ENCODE measurements around the gene ZC3H4.

Gene ZC3H4

GRCh38 chr19:47047763-47048405, 65.7 kb downstream of the ZC3H4 start:
- DNase-seq (ENCODE audit: low spot score), result peak; percentile 90

- no peak for DNase-seq (ENCODE audit: low spot score)
Measured at GRCh38 chr19:47047272-47047762, 66.3 kb downstream of the ZC3H4 start.

GRCh38 chr19:47045867-47046470, 67.6 kb downstream of the ZC3H4 start:
- DNase-seq (ENCODE audit: low spot score), result no peak

- DNase-seq (ENCODE audit: low spot score), result no peak
Measured at GRCh38 chr19:47044946-47045866, 68.4 kb downstream of the ZC3H4 start.

- DNase-seq (ENCODE audit: low spot score), result no peak
Measured at GRCh38 chr19:47040869-47041268, 72.7 kb downstream of the ZC3H4 start.

GRCh38 chr19:47039239-47039874, 74.2 kb downstream of the ZC3H4 start:
- DNase-seq (ENCODE audit: low spot score), result no peak

- no peak for DNase-seq (ENCODE audit: low spot score)
Measured at GRCh38 chr19:47037766-47038165, 75.8 kb downstream of the ZC3H4 start.

- peak; percentile 58 for DNase-seq (ENCODE audit: low spot score)
Measured at GRCh38 chr19:47036097-47036651, 77.4 kb downstream of the ZC3H4 start.

GRCh38 chr19:47035127-47036096, 78.2 kb downstream of the ZC3H4 start:
- DNase-seq (ENCODE audit: low spot score), result peak; percentile 95

- peak; percentile 74 for DNase-seq (ENCODE audit: low spot score)
Measured at GRCh38 chr19:47032171-47032811, 81.3 kb downstream of the ZC3H4 start.

GRCh38 chr19:47028195-47028601, 85.4 kb downstream of the ZC3H4 start:
- no peak for DNase-seq (ENCODE audit: low spot score)

- no peak for DNase-seq (ENCODE audit: low spot score)
Measured at GRCh38 chr19:47027586-47028088, 85.9 kb downstream of the ZC3H4 start.

DNA sequence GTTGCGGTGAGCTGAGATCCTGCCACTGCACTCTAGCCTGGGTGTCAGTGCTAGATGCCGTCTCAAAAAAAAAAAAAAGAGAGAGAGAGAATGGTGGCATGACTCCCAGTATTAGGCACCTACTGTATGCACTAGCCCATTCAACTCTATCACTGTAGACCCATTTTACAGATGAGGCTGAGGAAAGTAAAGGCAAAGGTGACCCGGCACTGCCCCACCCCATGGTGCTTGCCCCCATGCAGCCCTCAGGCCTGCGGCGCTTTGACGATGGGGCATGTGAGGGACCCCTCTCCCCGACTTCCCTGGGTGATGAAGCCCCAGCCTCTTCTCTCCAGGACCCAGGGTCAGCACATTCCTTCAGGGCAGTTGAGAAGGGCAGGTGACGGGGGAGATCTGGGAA, 86.7 kb downstream of the ZC3H4 start:
- DNase-seq (ENCODE audit: low spot score), result no peak

DNA sequence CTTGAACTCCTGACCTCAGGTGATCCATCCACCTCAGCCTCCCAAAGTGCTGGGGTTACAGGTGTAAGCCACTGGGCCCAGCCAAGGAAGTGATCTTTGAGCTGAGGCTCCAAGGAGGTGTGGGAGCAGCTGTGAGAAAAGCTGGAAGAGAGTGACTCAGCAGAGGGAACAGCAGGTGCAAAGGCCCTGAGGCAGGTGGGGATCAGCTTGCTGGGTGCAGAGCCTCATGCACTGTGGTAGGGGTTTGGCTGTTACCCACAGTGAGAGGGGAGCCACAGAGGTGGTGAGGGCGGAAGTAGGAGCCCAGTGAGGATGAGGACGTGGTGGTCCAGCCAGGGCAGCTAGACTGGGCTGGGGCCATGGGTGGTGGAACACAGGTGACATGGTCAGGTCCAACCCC, 87.4 kb downstream of the ZC3H4 start:
- peak; percentile 24 for DNase-seq (ENCODE audit: low spot score)

DNA sequence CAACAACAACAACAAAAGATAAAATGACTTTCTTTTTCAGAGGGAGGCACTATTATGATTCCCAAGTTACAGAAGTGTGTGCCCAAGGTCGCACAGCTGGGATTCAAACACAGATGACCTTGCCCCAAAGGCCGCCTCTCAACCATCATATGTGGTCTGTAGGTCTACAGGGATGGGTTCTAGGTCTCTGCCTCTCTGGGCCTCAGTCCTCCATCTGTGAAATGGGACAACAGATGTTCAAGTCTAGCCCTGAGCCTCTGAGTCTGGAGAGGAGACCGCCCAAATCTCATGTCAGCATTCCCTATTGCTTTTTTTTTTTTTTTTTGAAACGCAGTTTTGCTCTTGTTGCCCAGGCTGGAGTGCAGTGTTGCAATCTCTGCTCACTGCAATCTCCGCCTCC, 89.1 kb downstream of the ZC3H4 start:
- DNase-seq (ENCODE audit: low spot score), result peak; percentile 33

GRCh38 chr19:47023448-47023794, 90.2 kb downstream of the ZC3H4 start:
- peak; percentile 37 for DNase-seq (ENCODE audit: low spot score)

DNA sequence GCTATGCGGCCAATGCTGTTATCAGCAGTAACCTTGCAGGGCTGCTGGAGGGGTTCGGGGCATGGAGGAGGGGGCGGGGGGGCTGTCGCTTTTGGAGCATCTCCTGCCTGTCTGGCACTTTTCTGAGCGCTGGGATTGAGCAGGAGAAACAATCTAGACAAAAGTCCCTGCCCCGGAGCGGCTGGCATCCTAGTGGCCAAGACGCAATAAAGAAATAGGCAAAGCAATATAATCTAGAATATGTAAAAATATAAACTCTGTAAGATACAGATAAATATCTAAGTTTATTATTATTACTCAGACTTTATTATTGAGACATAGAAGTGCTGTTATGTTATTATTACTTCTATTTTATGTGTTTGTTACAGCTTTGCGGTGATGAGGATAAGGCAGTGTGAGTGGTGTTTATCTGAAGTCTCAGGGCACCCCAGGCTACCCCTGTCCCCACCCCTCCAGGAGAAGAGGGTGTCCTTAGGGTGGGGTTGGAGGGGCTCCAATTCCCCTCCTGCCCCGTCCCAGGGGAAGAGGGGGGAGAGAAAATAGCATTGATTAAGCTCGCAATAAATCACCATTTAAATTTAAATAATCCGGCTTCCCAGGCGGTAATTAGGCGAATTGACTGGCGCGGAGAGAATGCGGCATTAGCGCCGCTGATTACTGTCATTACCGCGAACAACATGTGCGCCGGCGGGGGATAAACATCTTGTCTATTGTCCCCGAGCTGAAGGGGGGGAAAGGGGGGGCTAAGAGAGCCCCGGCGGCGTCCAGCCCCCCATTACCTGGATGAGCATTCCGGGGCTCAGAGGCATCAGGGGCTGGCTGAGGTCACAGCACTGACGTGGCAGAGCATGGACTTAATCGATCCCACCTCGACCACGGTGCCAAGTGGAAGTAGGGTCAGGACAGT, 90.8 kb downstream of the ZC3H4 start:
- peak; percentile 52 for DNase-seq (ENCODE audit: low spot score)

DNA sequence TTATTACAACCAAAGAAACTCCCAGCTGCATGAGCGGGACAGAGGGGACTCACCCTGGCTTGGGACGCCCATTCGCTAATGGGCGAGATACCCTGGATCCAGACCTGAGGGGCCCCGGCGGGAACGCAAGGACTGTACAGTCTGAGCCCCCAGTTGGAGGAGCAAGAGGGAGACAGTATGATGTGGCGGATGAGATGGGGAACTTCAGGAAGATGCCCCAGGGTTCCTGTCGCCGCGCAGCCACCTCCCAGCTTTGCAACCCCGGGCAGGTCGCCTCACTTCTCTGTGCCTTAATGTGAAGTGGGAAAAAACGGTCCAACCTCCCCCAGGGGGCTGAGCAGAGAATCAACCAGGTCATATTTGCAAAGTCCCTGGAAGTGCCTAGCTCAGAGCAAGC, 91.4 kb downstream of the ZC3H4 start:
- DNase-seq (ENCODE audit: low spot score), result no peak

DNA sequence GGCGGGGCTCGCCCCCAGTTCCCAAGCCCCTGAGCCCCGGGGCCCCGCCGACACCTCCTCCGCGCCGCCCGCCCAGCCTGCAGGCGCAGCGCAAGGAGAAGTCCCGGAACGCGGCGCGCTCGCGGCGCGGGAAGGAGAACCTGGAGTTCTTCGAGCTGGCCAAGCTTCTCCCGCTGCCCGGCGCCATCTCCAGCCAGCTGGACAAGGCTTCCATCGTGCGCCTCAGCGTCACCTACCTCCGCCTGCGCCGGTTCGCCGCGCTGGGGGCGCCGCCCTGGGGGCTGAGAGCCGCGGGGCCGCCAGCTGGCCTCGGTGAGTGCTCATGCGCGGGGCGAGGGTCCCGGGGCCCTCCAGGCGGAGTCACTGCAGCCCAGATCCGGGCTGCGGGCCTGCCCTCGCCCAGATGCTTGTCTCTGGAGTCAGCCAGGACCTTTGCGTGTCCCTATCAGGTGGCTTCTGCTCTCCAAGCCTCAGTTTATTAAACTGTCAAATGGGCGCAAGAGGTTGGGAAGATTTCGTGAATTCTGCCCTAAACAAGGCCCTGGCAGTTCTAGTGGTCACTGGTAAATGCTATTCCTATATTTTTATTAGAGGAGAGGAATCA, 91.9 kb downstream of the ZC3H4 start:
- peak; percentile 60 for DNase-seq (ENCODE audit: low spot score)

Measured in ecto neural progenitor cell (in vitro differentiated cells).